ENCODE measurements around the gene CFAP99.

GRCh38 chr4:2489081-2489805 lies 70.5 kb downstream of the CFAP99 start:
- TF ChIP-seq CTCF (IDR thresholded peaks at IDR 0.05) (no peak), POLR2A (IDR thresholded peaks at IDR 0.05) (no peak)
